HG02588 (cell line): Measurements from ENCODE around the gene CST6.
"Not testable (repeated sequence)": the region's sequence is repeated elsewhere in the genome, so short reads cannot be mapped to it uniquely, and the experiment has no call there.

Experiments used
- ATAC-seq: cut with Tn5 transposase; IDR thresholded peaks from one replicate; pipeline ENCODE4 v1.9.1; 2021; ENCODE audit warnings: mild to moderate bottlenecking, moderate library complexity; ENCODE audit not compliant: unreplicated experiment

Gene CST6

DNA sequence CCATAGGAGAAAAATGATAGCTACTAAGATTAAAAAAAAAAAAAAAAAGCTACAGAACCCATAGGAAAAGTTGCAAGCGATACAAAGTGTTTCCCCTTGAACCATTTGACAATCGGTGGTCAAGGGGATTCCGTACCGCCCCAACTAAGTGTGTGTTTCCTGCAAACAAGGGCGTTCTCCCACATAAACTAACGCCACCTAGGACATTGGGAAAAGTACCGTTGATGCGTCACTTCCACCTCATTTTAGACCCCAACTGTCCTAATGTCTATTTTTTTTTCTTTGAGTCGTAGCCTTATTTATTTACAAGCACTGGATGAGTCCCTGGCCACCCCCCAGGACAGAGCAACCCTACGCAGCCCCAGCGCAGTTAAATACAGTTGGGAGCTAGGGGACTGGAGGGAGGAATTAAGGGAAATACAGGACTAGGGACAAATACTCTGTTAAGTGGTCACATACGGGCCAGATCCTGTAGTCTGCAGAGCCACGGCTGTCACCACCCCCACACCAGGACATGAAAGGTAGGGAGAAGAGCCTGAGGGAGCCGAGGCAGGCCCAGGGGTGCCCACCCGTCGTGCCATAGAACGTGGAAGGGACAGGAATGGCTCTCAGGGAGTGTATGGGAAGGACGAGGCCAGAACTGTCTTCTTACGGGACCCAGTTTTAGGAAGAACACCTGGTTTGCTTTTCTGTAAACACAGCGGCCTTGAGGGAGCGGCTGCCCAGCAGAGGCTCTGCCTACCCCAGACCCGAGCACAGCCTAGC lies 28.8 kb upstream of the CST6 start:
- ATAC-seq: no peak

DNA sequence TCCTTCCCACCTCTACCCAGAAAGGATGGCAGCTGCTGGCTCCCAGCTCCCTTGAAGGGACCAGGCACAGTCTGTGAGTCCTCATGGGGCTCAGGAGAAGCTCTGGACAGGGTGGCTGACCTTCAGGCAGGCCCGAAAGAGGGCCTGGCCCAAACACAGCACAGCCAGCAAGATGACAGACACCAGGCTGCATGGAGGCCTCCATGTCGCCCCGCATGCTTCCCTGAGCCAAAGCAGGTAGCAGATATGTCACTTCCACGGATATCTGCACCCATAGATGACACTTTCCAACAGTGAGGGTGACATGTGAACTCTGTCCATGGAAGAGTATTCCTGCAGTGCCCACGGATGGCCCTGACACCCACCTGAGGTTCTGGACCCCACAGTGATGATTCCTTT lies 28.2 kb upstream of the CST6 start:
- ATAC-seq: no peak

DNA sequence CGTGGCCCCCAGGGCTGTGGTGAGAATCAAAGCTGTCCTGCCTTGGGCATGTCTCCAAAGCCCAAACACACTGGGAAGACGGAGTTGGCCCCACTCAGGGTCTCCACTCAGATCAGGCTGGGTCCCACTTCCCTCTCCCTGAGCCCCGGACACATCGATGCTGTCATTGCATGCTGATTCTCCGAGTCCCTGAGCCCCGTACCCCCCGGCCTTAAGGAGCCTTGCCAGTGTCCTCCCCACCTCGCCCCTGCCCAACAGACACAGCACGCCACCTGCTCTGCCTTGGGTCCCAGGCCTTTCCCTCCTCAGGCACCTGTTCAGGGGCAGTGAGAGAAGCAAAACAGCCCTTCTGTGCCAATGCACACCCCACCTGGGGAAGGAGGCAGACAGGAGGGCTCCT lies 24.5 kb upstream of the CST6 start:
- no peak for ATAC-seq

DNA sequence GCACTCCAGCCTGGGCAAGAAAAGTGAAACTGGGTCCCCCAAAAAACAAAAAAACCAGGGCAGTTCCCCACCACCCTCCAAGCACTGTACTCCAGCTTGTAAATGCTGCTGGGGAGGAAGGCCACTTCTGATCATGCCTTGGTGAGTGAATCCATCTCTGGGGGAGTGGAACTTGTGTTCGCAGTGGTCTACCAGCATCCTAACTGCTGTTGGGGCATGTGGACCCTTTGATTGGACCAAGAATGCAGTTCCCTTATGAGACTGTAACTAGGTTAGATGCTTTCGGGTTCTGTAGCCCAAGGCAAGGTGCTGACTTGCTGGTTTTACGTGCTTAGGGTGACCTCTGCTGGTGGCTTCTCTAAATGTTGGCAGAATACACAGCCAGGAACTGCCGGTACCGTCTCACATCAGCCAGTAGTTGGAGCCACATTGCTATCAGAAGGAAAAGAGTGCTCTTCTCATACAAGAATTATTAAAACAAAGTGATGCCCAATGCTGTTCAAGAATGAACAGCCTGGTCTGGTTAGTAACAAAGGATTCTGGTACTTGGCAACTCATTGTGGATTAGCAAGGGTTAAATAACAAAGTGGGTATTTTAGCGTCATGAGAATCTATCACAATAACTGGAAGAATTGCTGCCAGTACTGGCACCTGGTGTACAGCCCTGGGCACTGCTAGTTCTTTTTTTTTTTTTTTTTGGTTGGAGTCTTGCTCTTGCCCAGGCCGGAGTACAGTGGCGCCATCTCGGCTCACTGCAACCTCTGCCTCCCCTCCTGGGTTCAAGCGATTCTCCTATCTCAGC lies 22.8 kb upstream of the CST6 start:
- ATAC-seq: peak; percentile 88

DNA sequence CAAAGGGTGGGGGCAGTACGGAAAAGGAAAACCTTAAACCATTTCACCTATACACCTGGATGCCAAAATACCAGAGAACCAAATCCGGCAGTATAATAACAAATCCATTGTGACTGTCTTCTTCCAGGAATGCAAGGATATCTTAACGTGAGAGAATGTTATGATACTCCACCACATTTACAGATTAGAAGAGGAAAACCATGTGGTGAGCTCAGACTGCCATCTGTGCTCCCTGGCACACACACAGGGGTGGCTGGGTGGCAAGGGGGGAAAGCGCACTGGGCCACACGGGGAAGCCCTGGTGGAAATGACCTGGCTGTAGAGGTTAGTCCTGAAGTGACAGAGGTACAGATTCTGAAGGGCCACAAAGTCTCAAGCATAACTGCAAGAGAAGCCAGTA lies 19.8 kb upstream of the CST6 start:
- ATAC-seq: no peak

DNA sequence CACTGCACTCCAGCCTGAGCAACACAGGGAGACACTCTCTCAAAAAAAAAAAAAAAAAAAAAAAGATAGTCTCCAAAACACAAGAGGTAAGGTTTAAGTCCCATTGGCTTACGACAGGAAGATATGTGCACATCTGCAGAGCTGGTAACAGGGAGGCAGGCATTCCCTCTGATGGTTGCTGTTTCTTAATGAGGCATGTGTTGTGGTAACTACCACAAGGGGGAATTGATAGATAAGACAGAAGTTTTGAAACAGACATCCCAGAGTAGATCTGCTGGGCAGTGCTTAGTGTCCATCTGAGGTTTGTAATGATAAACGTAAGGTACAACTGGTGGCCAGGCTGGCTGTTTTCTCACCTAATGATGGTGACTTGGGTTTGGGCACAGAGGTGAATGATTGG lies 14.5 kb upstream of the CST6 start:
- ATAC-seq: no peak

DNA sequence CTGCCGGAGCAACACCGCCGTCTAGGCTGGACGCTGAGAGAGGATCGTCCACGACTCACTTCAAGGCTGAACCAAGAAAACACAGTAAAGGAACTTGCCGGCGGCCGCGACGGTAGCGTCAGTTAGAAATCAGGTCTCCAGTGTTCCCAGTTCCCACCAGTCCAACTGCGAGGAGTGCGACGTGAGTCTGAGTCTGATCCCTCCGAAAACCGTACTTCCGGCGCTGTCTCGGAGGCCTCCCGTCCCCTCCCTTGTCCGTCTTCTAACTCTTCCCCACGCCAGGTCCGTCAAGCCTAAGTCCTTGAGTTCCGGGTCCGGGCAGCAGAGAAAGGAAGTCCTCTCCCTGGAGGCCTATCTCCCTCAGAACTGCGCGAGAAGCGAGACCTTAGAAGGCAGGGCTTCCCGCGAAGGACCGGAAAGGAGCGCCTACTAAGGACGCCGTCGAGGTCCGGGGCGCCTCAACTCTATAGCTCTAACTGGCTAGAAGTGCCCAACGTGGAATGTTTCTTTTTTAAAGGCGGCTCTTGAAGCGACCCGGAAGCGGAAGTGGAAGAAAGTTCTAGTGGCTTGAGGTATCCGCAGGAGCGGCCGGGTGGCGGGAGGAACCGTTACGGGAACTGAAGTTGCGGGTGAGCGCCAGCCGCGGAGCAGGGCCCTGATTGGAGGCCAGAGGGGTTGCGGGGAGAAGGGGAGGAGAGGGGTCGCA lies 9.7 kb upstream of the CST6 start, which contains the start of the genes BANF1 and EIF1AD:
Gene BANF1, plus strand, starts transcription at position 562 of the 706 bp plus-strand sequence. CDS start 748 bp downstream, outside the sequence.
Gene EIF1AD, minus strand, starts transcription at position 216 of the 706 bp plus-strand sequence. CDS start 1,768 bp downstream, outside the sequence.
- ATAC-seq: peak; percentile 72

DNA sequence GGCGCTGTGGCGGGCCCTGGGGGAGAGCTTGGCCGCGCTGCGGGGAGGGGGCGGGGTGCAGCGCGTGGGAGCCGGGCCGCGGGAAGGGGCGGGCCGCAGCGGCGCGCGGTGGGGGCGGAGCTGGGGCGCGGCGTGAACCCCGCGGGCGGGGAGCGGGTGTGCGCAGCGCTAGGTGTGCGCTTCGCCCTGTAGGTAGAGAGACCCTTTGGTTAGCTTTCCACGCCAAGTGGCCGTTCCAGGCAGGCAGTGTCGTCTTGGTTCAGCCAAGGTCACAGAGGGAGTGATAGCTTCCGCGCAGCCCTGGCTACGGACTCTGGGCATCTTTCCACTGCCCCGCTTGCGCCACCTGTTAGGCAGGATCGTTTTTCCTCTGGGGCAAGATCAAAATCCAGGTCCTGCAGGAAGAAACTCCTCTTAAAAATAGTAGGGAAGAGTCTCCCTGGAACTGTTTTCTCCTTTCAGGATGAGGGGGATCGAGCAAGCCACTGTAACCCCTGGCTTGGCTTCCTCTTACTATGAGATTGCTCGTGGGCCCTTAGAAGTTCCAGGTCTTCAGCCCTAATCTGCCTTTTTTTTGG lies 9.1 kb upstream of the CST6 start:
- peak; percentile 47 for ATAC-seq

DNA sequence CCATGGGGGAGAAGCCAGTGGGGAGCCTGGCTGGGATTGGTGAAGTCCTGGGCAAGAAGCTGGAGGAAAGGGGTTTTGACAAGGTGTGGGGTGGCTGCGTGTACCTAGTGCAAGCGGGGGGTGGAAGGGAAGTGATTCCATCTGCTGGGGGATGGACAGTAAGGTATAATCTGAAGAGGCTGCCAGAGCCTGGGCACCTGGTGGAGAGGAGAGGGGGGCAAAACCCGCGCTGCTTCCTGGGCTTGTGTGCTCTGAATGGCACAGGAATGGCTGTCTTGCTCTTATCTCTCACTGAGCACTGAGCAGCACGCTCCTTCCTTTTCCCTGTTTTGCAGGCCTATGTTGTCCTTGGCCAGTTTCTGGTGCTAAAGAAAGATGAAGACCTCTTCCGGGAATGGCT lies 8.5 kb upstream of the CST6 start:
- ATAC-seq: no peak

DNA sequence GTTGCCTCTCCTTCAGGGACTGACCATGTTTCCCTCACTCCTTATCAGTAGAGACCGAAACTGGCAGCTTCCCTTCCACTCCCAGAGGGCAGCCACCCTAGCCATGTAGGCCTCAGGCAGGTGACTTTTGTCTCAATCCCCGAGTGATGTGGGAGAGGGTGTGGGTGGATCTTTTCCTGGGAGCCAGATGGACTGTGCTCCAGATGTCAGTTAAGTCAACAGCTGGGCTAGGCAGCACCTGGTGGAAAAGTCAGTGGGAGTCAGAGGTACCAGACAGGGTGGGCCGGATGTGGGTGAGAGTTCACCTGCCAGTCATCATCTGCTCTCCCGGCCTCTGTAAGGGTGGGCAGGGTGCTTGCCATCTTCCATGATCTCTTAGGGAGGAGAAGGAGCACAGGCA lies 7.6 kb upstream of the CST6 start:
- no peak for ATAC-seq

DNA sequence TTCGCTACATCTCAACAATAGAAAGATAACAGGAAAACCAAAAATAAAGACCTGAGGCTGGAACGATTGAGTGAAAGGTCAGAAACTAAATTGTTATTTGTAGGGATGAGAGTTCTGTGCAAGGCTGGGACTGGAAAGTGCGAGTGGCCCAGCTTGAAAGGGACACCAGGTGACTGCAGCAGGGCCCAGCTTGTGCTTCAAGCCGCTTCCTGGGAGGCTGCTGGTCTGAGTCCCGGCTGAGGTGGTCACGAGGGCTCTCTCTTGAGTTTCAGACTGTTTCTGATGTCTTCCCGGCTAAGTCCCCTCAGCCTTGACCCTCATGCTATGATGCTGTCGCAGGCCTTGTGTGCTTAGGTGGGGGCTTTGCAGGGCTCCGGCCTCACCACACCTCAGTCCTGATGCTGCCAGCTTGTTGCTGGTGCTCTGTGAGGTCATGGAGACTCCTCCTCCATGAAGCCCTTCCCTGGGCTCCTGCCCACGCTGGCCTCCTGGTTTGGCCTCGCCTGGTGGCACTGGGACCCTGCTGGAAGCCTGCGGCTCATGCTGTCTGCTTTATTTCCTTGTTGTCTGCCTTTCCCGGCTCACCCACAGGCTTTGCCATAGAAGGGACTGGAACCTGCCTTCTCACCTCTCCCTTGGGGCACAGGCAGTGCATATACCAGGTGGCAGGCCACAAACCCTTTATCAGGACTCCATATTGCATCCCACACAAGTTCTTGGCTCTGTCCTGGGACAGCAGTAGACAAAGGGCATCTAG lies 5.5 kb upstream of the CST6 start:
- ATAC-seq: no peak

DNA sequence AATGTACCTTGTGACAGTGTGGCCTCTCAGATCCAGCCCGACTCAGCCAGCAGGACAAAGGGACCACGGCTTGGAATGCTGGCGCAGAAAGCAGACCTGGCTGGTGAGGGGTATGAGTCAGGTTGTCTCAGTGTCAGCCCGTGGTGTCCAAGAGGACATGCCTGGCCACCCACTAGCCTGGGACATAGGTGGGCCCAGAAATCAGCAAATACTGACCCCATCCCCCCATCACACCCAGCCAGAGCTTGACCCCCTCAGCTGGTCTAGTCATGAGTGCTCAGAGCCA lies 5.0 kb upstream of the CST6 start:
- ATAC-seq: no peak

DNA sequence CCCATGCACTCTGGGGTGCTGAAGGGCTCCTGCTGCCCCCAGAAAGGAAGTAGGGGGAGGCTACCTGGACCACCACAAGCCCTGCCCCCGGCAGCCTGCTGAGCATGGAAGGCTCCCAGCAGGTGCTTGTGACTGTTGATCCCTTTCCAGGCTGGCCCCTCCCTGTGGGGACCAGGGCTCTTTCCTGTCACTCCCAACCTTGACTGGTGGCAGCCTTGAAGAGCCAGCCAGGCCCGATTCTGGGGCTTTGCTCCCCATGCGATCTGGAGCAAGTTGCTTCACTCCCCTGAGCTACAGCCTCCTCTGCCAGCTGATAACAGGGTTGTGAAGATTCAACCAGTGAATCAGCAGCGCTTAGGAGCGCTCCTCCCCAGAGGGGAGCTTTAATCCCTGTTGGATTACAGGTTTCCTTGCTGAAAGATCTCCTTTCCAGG lies 4.6 kb upstream of the CST6 start:
- ATAC-seq: no peak

DNA sequence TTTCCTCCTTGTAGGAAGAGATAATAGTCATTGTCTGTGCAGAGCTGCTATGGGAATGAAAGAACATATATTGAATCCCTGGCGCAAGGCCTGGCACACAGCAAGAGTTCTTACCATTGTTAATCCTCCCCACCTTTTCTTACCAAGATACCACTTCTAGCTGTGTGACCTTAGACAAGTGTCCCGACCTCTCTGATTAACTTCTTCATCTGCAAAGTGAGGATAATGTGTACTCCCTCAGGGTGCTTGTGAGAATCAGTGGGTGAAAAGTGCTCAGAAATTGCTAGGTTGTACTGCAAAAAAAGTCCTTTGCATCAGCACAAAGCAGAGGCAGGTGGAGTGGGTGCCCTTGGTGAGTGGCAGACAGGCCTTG lies 3.7 kb upstream of the CST6 start:
- no peak for ATAC-seq

DNA sequence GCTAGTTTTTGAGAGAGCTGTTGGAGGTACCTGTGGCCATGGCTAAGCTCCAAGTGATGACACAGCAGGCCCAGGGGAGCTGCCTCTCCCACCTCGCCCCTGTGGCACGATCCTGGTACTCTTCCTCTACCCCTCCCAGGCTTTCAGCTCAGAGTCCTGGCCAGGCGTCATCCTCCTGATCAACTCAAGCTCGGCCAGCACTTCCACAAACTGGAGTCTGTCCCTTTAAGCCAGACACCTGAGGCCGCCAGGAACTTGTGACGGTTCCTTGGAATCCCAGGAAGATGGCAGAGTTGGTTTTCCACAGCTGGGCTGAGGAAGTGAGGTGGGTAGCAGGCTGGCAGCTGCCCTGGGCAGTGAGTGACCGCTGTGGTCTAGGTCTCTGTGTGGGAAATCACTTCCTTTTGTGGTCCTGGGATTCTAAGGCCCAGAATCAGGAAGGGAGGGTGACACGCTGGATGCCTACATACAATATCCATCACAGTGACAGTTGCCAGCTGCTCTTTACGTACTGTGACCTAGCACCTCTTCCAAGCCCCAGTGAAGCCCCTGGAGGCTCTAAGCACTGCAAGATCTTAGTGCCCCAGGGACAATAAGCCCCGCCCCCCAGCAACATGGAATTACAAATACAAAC lies 3.2 kb upstream of the CST6 start:
- ATAC-seq: no peak

DNA sequence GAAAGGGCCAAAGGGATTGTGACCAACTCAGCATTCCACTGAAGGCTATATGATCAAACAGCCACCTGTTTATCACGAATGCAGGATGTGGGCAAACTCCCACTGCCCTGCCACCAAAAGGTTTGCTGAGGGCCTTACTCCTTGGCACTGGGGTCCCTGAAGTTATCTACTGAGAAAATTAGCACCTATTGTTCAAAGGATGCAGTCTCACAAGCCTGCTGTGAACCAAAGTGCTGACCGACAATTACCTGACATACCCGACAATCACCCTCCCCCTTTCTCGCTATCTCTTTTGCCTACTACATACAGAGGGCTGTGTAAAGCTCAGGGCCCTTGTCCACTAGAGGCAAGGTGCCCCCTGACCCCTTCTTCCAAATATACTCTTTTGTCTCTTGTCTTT lies 1.8 kb upstream of the CST6 start:
- ATAC-seq: not testable (repeated sequence)

DNA sequence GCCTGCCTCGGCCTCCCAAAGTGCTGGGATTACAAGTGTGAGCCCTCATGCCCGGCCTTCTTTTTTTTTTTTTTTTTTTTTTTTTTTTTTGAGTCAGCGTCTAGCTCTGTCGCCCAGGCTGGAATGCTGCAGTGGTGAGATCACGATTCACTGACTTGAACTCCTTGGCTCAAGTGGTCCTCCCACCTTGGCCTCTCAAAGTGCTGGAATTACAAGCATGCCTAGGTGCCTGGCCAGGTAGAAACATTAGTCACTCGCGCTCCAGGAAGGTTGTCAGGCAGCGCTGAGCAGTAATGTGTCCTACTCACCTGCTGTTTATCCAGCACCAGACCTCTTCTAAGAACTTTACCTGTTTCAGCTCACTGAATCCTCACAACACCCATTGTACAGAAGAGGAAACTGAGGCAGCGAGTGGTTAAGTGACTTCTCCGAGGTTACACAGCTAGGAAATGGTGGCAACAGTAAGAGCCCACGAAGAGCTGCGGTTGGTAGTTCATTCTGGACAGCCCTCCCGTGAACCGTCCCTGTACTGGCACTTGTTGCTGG lies 496 bp upstream of the CST6 start:
- ATAC-seq: no peak

DNA sequence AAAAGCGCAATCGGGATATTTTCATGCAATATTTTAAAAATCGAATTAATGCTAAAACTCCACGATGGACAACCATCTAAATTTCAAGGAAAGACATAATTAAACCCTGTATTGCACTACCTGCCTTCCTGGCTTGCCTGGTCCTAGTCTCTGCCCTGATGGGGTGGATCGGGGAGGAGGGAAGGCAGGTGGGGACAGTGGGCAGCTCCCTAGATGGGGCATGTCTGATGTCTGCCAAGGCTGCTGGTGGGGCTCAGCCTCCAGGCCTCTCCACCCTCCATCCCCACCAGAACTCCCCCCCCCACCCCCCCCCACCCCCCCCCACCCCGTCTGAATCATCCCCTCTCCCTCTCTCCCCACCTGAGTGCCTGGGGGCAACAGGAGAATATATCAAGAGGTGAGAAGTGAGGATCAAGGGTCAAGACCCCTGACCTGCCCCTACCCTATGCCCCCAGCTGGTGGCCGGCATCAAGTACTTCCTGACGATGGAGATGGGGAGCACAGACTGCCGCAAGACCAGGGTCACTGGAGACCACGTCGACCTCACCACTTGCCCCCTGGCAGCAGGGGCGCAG lies 650 bp downstream of the CST6 start:
- no peak for ATAC-seq

DNA sequence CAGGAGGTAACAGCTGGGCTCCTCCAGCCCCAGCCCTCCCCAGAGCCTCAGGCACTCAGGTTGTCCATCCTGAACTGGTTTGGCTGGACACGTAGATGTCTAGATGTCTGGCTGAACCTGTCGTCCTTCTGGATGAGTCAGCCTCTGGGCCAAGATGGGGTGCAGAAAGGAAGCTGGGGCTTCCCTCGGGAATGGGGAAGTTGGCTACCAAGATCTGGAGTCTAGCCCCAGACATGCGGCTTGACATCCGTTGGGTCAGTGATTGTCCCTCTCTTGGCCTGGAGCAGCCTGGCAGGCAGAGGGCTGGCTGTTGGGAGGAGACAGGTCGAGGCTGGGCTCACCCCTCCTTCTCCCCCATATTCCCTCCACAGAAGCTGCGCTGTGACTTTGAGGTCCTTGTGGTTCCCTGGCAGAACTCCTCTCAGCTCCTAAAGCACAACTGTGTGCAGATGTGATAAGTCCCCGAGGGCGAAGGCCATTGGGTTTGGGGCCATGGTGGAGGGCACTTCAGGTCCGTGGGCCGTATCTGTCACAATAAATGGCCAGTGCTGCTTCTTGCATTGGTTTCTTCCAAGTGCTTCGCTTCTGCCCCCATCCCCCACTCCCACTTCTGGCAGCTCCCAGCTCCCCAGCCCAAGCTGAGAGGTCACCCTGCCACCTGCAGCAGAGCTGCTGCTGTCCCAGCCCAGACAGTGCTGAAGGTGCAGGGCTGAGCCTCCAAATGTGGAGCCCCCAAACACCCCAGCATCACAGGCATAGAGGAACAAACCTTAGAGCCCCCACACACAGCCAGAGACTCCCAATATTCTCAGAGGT lies 1.3 kb downstream of the CST6 start:
- ATAC-seq: no peak
